Fibroblast of villous mesenchyme (primary cell): Measurements from ENCODE around the gene PPIF. TPM values are rescaled to one million over a fixed set of nuclear protein-coding genes. Genes with fewer than 3 reads are reported as not detected.

Experiments
- DNase-seq: peaks from one replicate; pipeline ENCODE4 v3.0.0-alpha.2; 2010; ENCODE audit warnings: low read depth
- H3K4me3 ChIP-seq: 2 replicates; pipeline ENCODE4 v1.5.1; 2011; ENCODE audit warnings: low read depth, mild to moderate bottlenecking, low read length
- total RNA-seq: library from RNA; depleted of rRNA; stranded (reverse); fragments of >200 nt; gene quantifications from 2 replicates; pipeline ENCODE4 v1.2.3, GENCODE V29; 2012
- TF ChIP-seq, protein P1 (sequence below): IDR thresholded peaks from 2 replicates; pipeline ENCODE4 v1.5.1; 2012; ENCODE audit warnings: low read depth, mild to moderate bottlenecking, low read length; ENCODE audit not compliant: insufficient read depth

The PPIF gene
- total RNA-seq, 1 donor, result 42.7 TPM

DNA sequence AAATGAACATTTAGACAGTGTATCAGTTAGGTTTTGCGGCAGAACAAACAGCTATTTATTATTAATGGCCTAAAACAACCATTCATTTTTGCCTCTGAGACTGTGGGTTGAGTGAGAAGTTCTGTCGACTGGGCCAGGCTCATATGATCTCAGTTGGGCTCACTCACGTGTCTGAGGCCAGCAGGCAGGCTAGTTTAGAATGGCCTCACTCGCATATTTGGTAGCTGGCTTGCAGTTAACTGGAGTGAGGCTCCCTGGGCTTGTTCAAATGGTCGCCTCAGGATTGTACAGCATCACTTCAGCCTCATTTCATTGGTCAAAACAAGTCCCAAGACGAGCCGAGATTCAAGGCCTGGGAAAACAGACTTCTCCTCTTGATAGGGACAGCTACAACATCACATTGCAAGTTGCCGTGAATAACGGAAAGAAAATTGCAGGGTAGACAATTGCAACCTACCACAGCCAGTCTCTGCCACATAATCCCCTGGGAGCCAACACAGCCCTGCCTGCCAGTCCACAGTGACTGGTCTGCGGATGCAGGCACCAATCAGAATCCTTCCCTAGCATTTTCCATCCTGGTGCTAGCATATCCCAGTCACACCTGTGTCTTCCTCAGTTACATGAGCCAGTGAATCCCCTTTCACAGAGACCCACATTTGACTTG is 23.1 kb upstream of the PPIF start:
- no peak overlapping the region for H3K4me3 ChIP-seq
- no peak for DNase-seq
- TF ChIP-seq, protein P1, sequence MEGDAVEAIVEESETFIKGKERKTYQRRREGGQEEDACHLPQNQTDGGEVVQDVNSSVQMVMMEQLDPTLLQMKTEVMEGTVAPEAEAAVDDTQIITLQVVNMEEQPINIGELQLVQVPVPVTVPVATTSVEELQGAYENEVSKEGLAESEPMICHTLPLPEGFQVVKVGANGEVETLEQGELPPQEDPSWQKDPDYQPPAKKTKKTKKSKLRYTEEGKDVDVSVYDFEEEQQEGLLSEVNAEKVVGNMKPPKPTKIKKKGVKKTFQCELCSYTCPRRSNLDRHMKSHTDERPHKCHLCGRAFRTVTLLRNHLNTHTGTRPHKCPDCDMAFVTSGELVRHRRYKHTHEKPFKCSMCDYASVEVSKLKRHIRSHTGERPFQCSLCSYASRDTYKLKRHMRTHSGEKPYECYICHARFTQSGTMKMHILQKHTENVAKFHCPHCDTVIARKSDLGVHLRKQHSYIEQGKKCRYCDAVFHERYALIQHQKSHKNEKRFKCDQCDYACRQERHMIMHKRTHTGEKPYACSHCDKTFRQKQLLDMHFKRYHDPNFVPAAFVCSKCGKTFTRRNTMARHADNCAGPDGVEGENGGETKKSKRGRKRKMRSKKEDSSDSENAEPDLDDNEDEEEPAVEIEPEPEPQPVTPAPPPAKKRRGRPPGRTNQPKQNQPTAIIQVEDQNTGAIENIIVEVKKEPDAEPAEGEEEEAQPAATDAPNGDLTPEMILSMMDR, result no peak

DNA sequence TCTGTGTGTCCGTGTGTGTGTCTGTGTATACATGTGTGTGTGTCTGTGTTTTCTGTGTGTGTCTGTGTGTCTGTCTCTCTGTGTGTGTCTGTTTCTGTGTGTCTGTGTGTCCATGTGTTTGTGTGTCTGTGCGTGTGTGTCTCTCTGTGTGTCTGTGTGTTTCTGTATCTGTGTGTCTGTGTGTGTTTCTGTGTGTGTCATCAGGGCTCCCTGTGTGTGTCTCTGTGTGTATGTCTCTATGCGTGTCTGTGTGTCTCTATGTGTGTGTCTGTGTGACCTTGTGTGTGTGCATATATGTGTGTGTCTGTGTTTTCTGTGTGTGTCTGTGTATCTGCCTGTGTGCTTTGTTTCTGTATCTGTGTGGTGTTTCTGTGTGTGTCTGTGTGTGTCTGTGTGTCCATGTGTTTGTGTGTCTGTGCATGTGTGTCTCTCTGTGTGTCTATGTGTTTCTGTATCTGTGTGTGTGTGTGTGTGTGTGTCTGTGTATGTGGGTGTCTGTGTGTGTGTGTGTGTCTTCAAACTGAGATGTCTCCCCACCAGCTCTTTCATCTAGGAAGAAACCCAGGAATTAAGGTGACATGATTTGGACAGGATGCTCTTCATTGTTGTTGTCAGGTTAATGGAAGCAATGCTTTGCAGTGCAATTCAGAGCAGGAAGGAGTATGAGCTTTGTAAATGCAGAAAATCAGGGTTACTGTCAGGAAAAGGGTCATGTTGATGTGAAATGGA is 20.7 kb upstream of the PPIF start:
- TF ChIP-seq, protein P1, result no peak
- no peak overlapping the region for H3K4me3 ChIP-seq
- DNase-seq, result no peak

DNA sequence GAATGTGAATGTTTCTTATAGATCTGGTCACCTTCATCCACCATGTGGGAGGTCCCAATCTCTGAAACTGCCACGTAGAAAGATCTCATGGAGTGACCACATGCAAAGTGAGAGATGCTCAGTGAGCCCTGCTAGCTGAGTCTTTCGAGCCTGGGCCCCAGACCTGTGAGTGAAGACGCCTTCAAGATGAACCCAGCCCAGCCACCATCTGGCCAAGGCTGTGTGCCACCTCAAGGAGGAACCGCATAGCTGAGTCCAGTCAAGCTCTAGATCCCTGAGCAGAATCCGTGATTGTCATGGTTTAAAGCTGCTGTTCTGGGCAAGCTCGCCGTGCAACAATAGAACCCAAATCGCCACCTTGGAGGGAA is 20.2 kb upstream of the PPIF start:
- DNase-seq, result no peak
- no peak overlapping the region for H3K4me3 ChIP-seq
- TF ChIP-seq, protein P1, result no peak

DNA sequence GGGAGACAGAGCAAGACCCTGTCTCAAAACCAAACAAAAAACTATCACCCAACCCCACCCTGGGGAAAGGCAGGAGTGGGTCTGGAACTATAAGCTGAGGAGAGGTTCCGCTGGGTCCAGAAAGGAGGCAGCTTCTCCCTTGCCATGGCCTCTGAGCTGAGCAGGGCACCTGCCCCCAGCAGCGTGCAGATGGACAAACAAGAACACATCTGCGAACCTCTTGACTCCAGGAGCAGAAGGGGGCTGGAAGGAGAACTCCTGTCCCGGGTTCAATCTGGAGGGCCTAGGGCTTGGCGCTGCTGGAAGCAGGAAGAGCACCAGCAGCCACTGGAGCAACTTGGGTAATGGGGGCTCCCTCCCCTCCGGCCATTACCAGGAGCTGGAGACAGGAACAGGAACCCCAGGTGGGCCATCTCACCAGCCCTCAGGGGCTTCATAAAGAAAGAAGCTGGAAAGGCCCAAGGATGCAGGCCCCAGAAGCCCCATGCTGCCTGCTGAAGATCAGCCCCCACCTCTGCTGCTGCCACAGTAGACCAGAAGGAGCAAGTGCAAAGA is 19.0 kb upstream of the PPIF start:
- H3K4me3 ChIP-seq, result no peak overlapping the region
- TF ChIP-seq, protein P1, result no peak

DNA sequence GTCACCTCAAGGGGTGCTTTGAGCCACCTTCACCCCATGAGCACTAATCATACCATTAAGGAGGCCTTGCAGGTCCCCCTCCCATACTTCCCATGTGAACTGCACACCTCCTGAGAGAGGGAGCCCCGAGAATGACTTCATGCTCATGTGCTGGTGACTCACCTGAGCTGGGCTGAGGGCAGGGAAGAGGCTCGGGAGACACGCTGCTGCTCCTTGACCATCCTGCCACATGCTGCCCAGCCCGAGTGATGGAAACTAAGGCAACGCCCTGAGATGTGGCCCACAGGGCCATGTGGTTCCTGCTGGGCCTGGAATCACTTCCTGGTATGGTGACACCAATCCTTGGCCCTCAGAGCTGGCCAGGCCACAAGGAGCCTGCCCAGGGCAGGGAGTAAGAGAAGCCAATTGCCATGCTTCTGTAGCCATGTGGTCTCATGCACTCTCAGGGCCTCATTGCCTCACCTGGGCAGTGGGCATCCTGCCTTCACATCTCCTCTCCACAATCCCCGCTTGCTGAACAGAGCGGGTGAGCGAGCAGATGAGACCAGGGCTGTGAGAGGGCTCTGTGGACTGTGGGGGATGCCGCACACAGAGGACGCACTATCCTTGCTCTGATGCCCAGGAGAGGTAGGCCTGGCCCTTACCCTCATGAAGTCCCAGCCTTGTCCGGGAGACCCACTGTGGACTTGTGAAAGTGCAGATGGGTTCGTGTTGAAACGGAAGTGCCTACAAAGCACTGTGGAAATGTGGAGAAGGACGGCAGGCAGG is 18.3 kb upstream of the PPIF start:
- H3K4me3 ChIP-seq, result no peak overlapping the region
- DNase-seq, result no peak
- TF ChIP-seq, protein P1, result no peak

More for the DNA sequence above, 19.0 kb upstream of the PPIF start:
- DNase-seq, result no peak

DNA sequence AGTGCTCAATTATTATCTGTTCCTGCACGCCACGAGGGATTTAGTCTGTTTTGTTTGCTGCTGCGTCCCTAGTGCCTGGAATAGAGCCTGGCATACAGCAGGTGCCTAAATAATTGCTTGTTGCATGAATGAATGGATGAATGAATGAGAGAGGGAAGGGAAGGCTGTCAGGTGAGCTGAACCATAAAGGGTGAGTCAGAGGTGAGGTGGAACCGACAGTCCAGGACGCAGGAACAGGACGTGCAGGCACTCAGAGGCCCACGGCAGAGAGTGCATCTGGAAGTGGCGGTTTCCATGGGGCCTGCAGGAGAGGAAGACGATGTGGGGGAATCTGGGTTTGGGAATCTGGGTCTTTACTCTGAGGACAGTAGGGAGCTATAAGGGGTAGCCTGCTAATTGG is 17.7 kb upstream of the PPIF start:
- H3K4me3 ChIP-seq, result no peak overlapping the region
- TF ChIP-seq, protein P1, result no peak
- DNase-seq, result no peak
